SK-N-SH treated with all-trans-retinoic acid at 6 μM for 48 hours (cell line): ENCODE results near the gene GOLT1A.

ENCODE experiments used
- ARNTL ChIP-seq: fragments of 450-650 bp; formaldehyde crosslinking; IDR thresholded peaks from 2 replicates; pipeline ENCODE4 v1.5.0; 2020; ENCODE audit warnings: low read depth, mild to moderate bottlenecking, moderate library complexity, borderline replicate concordance
- CREB5 ChIP-seq: fragments of 250-450 bp; sonication (Bioruptor Pico); IDR thresholded peaks from 2 replicates; pipeline ENCODE4 v1.5.1; 2020; ENCODE audit warnings: low read depth, mild to moderate bottlenecking, moderate library complexity
- ISL1 ChIP-seq: fragments of 250-450 bp; sonication (Bioruptor Pico); IDR thresholded peaks from 2 replicates; pipeline ENCODE4 v2.1.2; 2022; ENCODE audit warnings: mild to moderate bottlenecking, moderate library complexity
- PATZ1 ChIP-seq: fragments of 250-450 bp; sonication (Bioruptor Pico); IDR thresholded peaks from 2 replicates; pipeline ENCODE4 v1.8.0; 2020; ENCODE audit warnings: mild to moderate bottlenecking, moderate library complexity, borderline replicate concordance
- POU6F1 ChIP-seq: fragments of 250-450 bp; sonication (Bioruptor Pico); IDR thresholded peaks from 2 replicates; pipeline ENCODE4 v1.8.0; 2021; ENCODE audit warnings: low read depth, mild to moderate bottlenecking, moderate library complexity, borderline replicate concordance
- PPARA ChIP-seq: fragments of 250-450 bp; sonication (Bioruptor Pico); IDR thresholded peaks from 2 replicates; pipeline ENCODE4 v1.5.0; 2020; ENCODE audit warnings: mild to moderate bottlenecking, borderline replicate concordance
- RARB ChIP-seq: fragments of 250-450 bp; sonication (Bioruptor Pico); IDR thresholded peaks from 2 replicates; pipeline ENCODE4 v1.8.0; 2021; ENCODE audit warnings: mild to moderate bottlenecking, moderate library complexity
- SNAI2 ChIP-seq: fragments of 250-450 bp; sonication (Bioruptor Pico); IDR thresholded peaks from 2 replicates; pipeline ENCODE4 v1.5.0; 2020; ENCODE audit warnings: mild to moderate bottlenecking, moderate library complexity
- TCF4 ChIP-seq: fragments of 250-450 bp; sonication (Bioruptor Pico); IDR thresholded peaks from 2 replicates; pipeline ENCODE4 v1.8.0; 2021; ENCODE audit warnings: mild to moderate bottlenecking, moderate library complexity, borderline replicate concordance
- TOX ChIP-seq: fragments of 250-450 bp; sonication (Bioruptor Pico); IDR thresholded peaks from 2 replicates; pipeline ENCODE4 v1.8.0; 2021; ENCODE audit warnings: mild to moderate bottlenecking, moderate library complexity, borderline replicate concordance
- TSHZ2 ChIP-seq: fragments of 250-450 bp; sonication (Bioruptor Pico); IDR thresholded peaks from 2 replicates; pipeline ENCODE4 v1.5.0; 2020; ENCODE audit warnings: mild to moderate bottlenecking, moderate library complexity
- ZFP3 ChIP-seq: fragments of 250-450 bp; sonication (Bioruptor Pico); IDR thresholded peaks from 2 replicates; pipeline ENCODE4 v1.5.0; 2020; ENCODE audit warnings: mild to moderate bottlenecking, moderate library complexity

DNA sequence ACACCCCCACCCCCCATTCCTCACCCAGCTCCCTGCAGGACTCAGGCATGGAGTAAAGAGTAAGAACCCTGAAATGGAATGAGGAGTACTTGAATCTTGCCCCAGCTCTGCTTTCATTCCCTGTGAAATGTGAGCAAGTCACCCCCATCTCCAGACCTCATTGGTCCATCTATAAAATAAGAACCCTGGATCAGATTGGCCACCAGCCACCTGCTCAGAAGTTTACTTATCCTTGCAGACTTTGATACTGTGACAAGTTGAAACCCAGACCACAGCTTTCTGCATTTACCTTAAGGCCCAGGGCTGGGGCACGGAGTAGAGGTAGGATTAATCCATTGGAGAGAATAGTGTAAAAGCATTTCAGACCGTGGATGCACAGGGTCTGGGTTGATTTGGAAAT lies 19.7 kb downstream of the GOLT1A start:
- TF ChIP-seq CREB5 (CRISPR knock-in tag), result no peak
- TF ChIP-seq POU6F1 (CRISPR knock-in tag), result no peak
- no peak for TF ChIP-seq ZFP3 (CRISPR knock-in tag)
- TF ChIP-seq TCF4, result no peak
- TF ChIP-seq TOX, result no peak
- no peak for TF ChIP-seq ARNTL (CRISPR knock-in tag)
- no peak for TF ChIP-seq PATZ1 (CRISPR knock-in tag)
- no peak for TF ChIP-seq PPARA
- TF ChIP-seq RARB (CRISPR knock-in tag), result no peak
- no peak for TF ChIP-seq ISL1
- TF ChIP-seq TSHZ2 (CRISPR knock-in tag), result no peak
- no peak for TF ChIP-seq SNAI2 (CRISPR knock-in tag)
